ENCODE results near the gene RFTN1.

Gene RFTN1

GRCh38 chr3:16462679-16463078 lies 50.8 kb downstream of the RFTN1 start:
- H3F3A ChIP-seq (ENCODE audit: low read depth): no peaks in the 10 kb centered on the region; the same call in none of the 2 replicates
- no peaks in the 10 kb centered on the region for H3K9me3 ChIP-seq (ENCODE audit: insufficient read depth, low read depth, low read length)
- H3K27me3 ChIP-seq (ENCODE audit: insufficient read depth, low read length, poor library complexity, severe bottlenecking): no peaks in the 10 kb centered on the region
- H3K4me3 ChIP-seq (ENCODE audit: low read length, poor library complexity, severe bottlenecking): peak overlapping the region; percentile 42
- H2AFZ ChIP-seq (ENCODE audit: low read length): no peak overlapping the region
- peaks cover 63% of the 10 kb centered on the region for H3K4me1 ChIP-seq (ENCODE audit: insufficient read depth, low read length, poor library complexity, severe bottlenecking)
- peaks cover under 1% of the 10 kb centered on the region for H4K20me1 ChIP-seq (ENCODE audit: insufficient read depth, low read length, poor library complexity, severe bottlenecking)
- H3K36me3 ChIP-seq (ENCODE audit: insufficient read depth, low read length): peaks cover 38% of the 10 kb centered on the region; the same call in 1 of the 2 replicates
- H3K9ac ChIP-seq (ENCODE audit: low read depth, low read length, poor library complexity, severe bottlenecking): peak overlapping the region; percentile 53
- peaks cover 85% of the 10 kb centered on the region for H3K79me2 ChIP-seq (ENCODE audit: insufficient read depth, low read length)
- TF ChIP-seq EZH2phosphoT487 (IDR thresholded peaks at IDR 0.05; ENCODE audit: borderline replicate concordance): no peak
- TF ChIP-seq, protein P1, sequence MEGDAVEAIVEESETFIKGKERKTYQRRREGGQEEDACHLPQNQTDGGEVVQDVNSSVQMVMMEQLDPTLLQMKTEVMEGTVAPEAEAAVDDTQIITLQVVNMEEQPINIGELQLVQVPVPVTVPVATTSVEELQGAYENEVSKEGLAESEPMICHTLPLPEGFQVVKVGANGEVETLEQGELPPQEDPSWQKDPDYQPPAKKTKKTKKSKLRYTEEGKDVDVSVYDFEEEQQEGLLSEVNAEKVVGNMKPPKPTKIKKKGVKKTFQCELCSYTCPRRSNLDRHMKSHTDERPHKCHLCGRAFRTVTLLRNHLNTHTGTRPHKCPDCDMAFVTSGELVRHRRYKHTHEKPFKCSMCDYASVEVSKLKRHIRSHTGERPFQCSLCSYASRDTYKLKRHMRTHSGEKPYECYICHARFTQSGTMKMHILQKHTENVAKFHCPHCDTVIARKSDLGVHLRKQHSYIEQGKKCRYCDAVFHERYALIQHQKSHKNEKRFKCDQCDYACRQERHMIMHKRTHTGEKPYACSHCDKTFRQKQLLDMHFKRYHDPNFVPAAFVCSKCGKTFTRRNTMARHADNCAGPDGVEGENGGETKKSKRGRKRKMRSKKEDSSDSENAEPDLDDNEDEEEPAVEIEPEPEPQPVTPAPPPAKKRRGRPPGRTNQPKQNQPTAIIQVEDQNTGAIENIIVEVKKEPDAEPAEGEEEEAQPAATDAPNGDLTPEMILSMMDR (conservative IDR thresholded peaks at IDR 0.05; ENCODE audit: low read length): no peak
- peak overlapping the region; percentile 67 for H3K4me2 ChIP-seq (ENCODE audit: low read depth, low read length, poor library complexity, severe bottlenecking)
- H3K9me2 ChIP-seq (replicated peaks; ENCODE audit: low read depth, low read length): no peaks in the 10 kb centered on the region

- Histone ChIP-seq H4K20me1 (ENCODE audit: insufficient read depth, low read length, poor library complexity, severe bottlenecking) (peaks cover 5% of the 10 kb centered on the region), H3K4me1 (ENCODE audit: insufficient read depth, low read length, poor library complexity, severe bottlenecking) (peaks cover 67% of the 10 kb centered on the region), H3F3A (ENCODE audit: low read depth) (peaks cover 6% of the 10 kb centered on the region), H2AFZ (ENCODE audit: low read length) (no peak overlapping the region), H3K9me3 (ENCODE audit: insufficient read depth, low read depth, low read length) (no peaks in the 10 kb centered on the region), H3K9ac (ENCODE audit: low read depth, low read length, poor library complexity, severe bottlenecking) (no peak overlapping the region), H3K4me2 (ENCODE audit: low read depth, low read length, poor library complexity, severe bottlenecking) (peak overlapping the region; percentile 67), H3K4me3 (ENCODE audit: low read length, poor library complexity, severe bottlenecking) (peak overlapping the region; percentile 42), H3K9me2 (replicated peaks; ENCODE audit: low read depth, low read length) (no peaks in the 10 kb centered on the region), H3K27me3 (ENCODE audit: insufficient read depth, low read length, poor library complexity, severe bottlenecking) (no peaks in the 10 kb centered on the region), H3K79me2 (ENCODE audit: insufficient read depth, low read length) (peaks cover 75% of the 10 kb centered on the region), H3K36me3 (ENCODE audit: insufficient read depth, low read length) (peaks cover 30% of the 10 kb centered on the region; the same call in 1 of the 2 replicates)
- TF ChIP-seq, protein P1 (conservative IDR thresholded peaks at IDR 0.05; ENCODE audit: low read length): no peak
- no peak for TF ChIP-seq EZH2phosphoT487 (IDR thresholded peaks at IDR 0.05; ENCODE audit: borderline replicate concordance)
Measured at GRCh38 chr3:16461463-16462245, 51.8 kb downstream of the RFTN1 start.

- H3K36me3 ChIP-seq (ENCODE audit: insufficient read depth, low read length): peaks cover 22% of the 10 kb centered on the region; the same call in 1 of the 2 replicates
- peaks cover 75% of the 10 kb centered on the region for H3K4me1 ChIP-seq (ENCODE audit: insufficient read depth, low read length, poor library complexity, severe bottlenecking)
- no peak overlapping the region for H3K4me3 ChIP-seq (ENCODE audit: low read length, poor library complexity, severe bottlenecking)
- H4K20me1 ChIP-seq (ENCODE audit: insufficient read depth, low read length, poor library complexity, severe bottlenecking): peaks cover 9% of the 10 kb centered on the region
- H3K27me3 ChIP-seq (ENCODE audit: insufficient read depth, low read length, poor library complexity, severe bottlenecking): no peaks in the 10 kb centered on the region
- H3K9me2 ChIP-seq (replicated peaks; ENCODE audit: low read depth, low read length): no peaks in the 10 kb centered on the region
- H3K79me2 ChIP-seq (ENCODE audit: insufficient read depth, low read length): peaks cover 74% of the 10 kb centered on the region
- H3F3A ChIP-seq (ENCODE audit: low read depth): peaks cover 6% of the 10 kb centered on the region
- H3K4me2 ChIP-seq (ENCODE audit: low read depth, low read length, poor library complexity, severe bottlenecking): no peak overlapping the region
- H3K9me3 ChIP-seq (ENCODE audit: insufficient read depth, low read depth, low read length): no peaks in the 10 kb centered on the region
- TF ChIP-seq EZH2phosphoT487 (IDR thresholded peaks at IDR 0.05; ENCODE audit: borderline replicate concordance): no peak
- TF ChIP-seq, protein P1 (conservative IDR thresholded peaks at IDR 0.05; ENCODE audit: low read length): no peak
- no peak overlapping the region for H3K9ac ChIP-seq (ENCODE audit: low read depth, low read length, poor library complexity, severe bottlenecking)
- no peak overlapping the region for H2AFZ ChIP-seq (ENCODE audit: low read length)
Measured at GRCh38 chr3:16460886-16461285, 52.6 kb downstream of the RFTN1 start.

Measured in Loucy (cell line).